Mesenchymal stem cell (in vitro differentiated cells and primary cell): ENCODE data around the gene NUAK1.
A peak's percentile ranks its signal among the peaks of the same experiment; 100 is the strongest.

ENCODE experiments used
- DNase-seq: peaks from one replicate; pipeline ENCODE4 v3.0.0-alpha.2; 2013
- H2AFZ ChIP-seq: one replicate; pipeline ENCODE4 v1.6.1; 2013; ENCODE audit warnings: low read depth, mild to moderate bottlenecking, control low read depth, inconsistent platforms, low read length, moderate library complexity
- H2AK5ac ChIP-seq: 2 replicates; pipeline ENCODE4 v1.6.1; 2013; ENCODE audit warnings: low read length, moderate library complexity, mild to moderate bottlenecking, inconsistent platforms; ENCODE audit not compliant: severe bottlenecking
- H2BK120ac ChIP-seq: one replicate; pipeline ENCODE4 v1.6.1; 2013; ENCODE audit warnings: low read depth, mild to moderate bottlenecking, inconsistent platforms, low read length, moderate library complexity
- H2BK12ac ChIP-seq, 2 experiments: one replicate each; pipeline ENCODE4 v1.6.1; 2013; ENCODE audit warnings: inconsistent platforms in 2 of 2, low read length in 2 of 2, mild to moderate bottlenecking in 2 of 2, moderate library complexity in 2 of 2, control low read depth in 1 of 2
- H2BK15ac ChIP-seq: one replicate; pipeline ENCODE4 v1.6.1; 2013; ENCODE audit warnings: mild to moderate bottlenecking, low read depth, inconsistent platforms; ENCODE audit not compliant: poor library complexity, severe bottlenecking
- H2BK5ac ChIP-seq: 2 replicates; pipeline ENCODE4 v1.6.1; 2013; ENCODE audit warnings: low read depth, mild to moderate bottlenecking, low read length, control low read depth, inconsistent platforms; ENCODE audit not compliant: poor library complexity, severe bottlenecking
- H3K14ac ChIP-seq, 2 experiments: one replicate each; pipeline ENCODE4 v1.6.1; 2013; ENCODE audit warnings: inconsistent platforms in 2 of 2, low read length in 2 of 2, control low read depth in 1 of 2, mild to moderate bottlenecking in 1 of 2, moderate library complexity in 1 of 2
- H3K18ac ChIP-seq, 2 experiments: one replicate each; pipeline ENCODE4 v1.6.1; 2013; ENCODE audit warnings: inconsistent platforms in 2 of 2, low read length in 2 of 2, control low read depth in 1 of 2, low read depth in 1 of 2, mild to moderate bottlenecking in 1 of 2
- H3K23ac ChIP-seq, 2 experiments: one replicate each; pipeline ENCODE4 v1.6.1; 2013; ENCODE audit warnings: inconsistent platforms in 2 of 2, low read length in 2 of 2, mild to moderate bottlenecking in 2 of 2, moderate library complexity in 2 of 2, control low read depth in 1 of 2
- H3K27ac ChIP-seq: 2 replicates; pipeline ENCODE4 v1.5.1; 2013; ENCODE audit warnings: mild to moderate bottlenecking, moderate library complexity, low read length, control low read depth, inconsistent platforms; ENCODE audit not compliant: poor library complexity, severe bottlenecking
- H3K27me3 ChIP-seq, 2 experiments: 2 replicates each; pipeline versions ENCODE4 v1.6.1 to v1.7.0; 2013; ENCODE audit warnings: low read length in 2 of 2, mild to moderate bottlenecking in 2 of 2, moderate library complexity in 2 of 2, control low read depth in 1 of 2, inconsistent platforms in 1 of 2; ENCODE audit not compliant: control insufficient read depth in 1 of 2, insufficient read depth in 1 of 2
- H3K36me3 ChIP-seq, 2 experiments: 2 replicates each; pipeline versions ENCODE4 v1.6.1 to v1.7.0; 2013; ENCODE audit warnings: low read length in 2 of 2, control low read depth in 1 of 2, inconsistent platforms in 1 of 2, low read depth in 1 of 2, mild to moderate bottlenecking in 1 of 2; ENCODE audit not compliant: insufficient read depth in 2 of 2, control insufficient read depth in 1 of 2
- H3K4ac ChIP-seq, 2 experiments: one replicate each; pipeline ENCODE4 v1.6.1; 2013; ENCODE audit warnings: inconsistent platforms in 2 of 2, low read length in 2 of 2, mild to moderate bottlenecking in 2 of 2, moderate library complexity in 2 of 2, control low read depth in 1 of 2, low read depth in 1 of 2
- H3K4me1 ChIP-seq: 2 replicates; pipeline ENCODE4 v1.6.1; 2013; ENCODE audit warnings: low read depth, low read length, control low read depth; ENCODE audit not compliant: control insufficient read depth, insufficient read depth
- H3K4me2 ChIP-seq: 2 replicates; pipeline ENCODE4 v1.6.1; 2013; ENCODE audit warnings: low read length, mild to moderate bottlenecking, inconsistent platforms; ENCODE audit not compliant: poor library complexity, severe bottlenecking
- H3K4me3 ChIP-seq, 2 experiments: 2 replicates each; pipeline versions ENCODE4 v1.5.1 to v1.7.0; 2013; ENCODE audit warnings: low read length in 2 of 2, mild to moderate bottlenecking in 2 of 2, control low read depth in 1 of 2, low read depth in 1 of 2; ENCODE audit not compliant: insufficient read depth in 1 of 2
- H3K79me1 ChIP-seq: replicated peaks from 2 replicates; pipeline ENCODE4 v1.6.1; 2013; ENCODE audit warnings: mild to moderate bottlenecking, control low read depth, low read length, inconsistent platforms; ENCODE audit not compliant: poor library complexity, severe bottlenecking
- H3K9ac ChIP-seq: 2 replicates; pipeline ENCODE4 v1.7.0; 2013; ENCODE audit warnings: mild to moderate bottlenecking, low read length, moderate library complexity
- H3K9me3 ChIP-seq: 2 replicates; pipeline ENCODE4 v1.7.0; 2013; ENCODE audit warnings: mild to moderate bottlenecking, low read length; ENCODE audit not compliant: control insufficient read depth
- H4K8ac ChIP-seq: one replicate; pipeline ENCODE4 v1.6.1; 2013; ENCODE audit warnings: inconsistent platforms, mild to moderate bottlenecking, low read length, moderate library complexity
- H4K91ac ChIP-seq: one replicate; pipeline ENCODE4 v1.6.1; 2013; ENCODE audit warnings: mild to moderate bottlenecking, low read length, inconsistent platforms
- WGBS: methylation state at CpG from one replicate; pipeline ENCODE4 v1.1.7; 2013; ENCODE audit warnings: mixed read lengths; 5-methylcytosine and 5-hydroxymethylcytosine counted together

NUAK1 gene

DNA sequence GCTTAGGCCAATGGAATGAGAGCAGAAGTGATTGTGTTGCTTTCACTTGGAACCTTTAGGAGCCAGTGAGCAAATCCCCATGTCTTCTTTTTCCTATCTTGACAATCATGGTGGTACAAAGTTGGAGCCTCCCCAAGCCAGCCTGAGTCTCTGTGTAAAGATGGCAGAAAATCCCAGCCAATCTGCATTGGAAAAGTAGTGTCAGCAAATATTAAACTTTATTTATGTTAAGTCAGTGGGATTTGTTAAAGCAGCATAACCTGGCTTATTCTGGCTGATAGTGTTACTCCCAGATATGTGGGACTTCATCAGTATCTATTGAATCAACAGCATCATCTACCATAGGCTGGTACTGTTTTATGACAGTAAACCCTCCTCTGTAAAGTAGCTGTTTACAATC, 2.2 kb upstream of the NUAK1 start:
- H3K79me1 ChIP-seq = peaks cover 12% of the 10 kb centered on the region

DNA sequence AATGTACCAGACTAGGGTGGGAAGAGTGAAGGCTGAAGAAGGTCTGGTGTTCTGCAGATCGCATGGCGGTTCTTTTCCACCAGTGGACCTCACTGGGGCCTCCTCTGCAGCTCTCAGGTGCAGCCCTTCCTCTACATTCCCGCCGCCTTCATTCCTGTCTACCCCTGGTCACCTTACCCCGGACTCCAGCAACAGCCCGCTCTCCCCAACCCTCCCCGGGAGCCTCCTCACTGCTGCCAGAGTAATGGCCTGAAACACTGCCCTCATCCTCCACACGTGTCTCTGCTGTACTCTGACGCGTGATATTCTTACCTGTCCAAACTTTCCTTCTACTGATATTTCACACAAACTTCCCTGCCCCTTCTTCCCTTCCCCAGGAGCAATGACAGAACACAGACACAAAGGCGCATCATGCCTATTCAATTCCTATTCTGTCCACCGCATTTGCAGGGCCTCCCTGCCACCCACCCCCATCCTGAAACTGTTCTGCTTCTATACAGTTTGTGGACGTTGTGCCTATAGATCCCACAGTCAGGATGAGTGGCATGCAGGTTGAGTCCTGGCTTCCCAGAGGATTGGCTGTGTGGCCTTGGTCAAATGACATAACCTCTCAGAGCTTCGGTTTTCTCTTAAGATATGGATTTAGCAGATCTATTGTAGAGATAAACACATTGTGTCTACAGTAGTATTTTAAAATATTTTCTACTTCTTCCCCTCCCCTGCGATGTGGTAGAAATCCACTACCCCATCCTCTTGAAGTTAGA, 1.7 kb upstream of the NUAK1 start:
- H4K8ac ChIP-seq = no peak overlapping the region
- H3K14ac ChIP-seq = peak overlapping the region in 1 of 2 experiments; percentile 72
- no peak overlapping the region for H2BK5ac ChIP-seq
- peak overlapping the region; percentile 49 for H2BK12ac ChIP-seq
- no peaks in the 10 kb centered on the region for H3K9me3 ChIP-seq
- peak overlapping the region; percentile 76 for H2AK5ac ChIP-seq
- H3K4me2 ChIP-seq = peak overlapping the region; percentile 86
- peak overlapping the region; percentile 83 to 87 for H3K4me3 ChIP-seq
- H3K36me3 ChIP-seq = no peaks in the 10 kb centered on the region
- no peaks in the 10 kb centered on the region for H3K27me3 ChIP-seq
- peaks cover 10% of the 10 kb centered on the region for H3K79me1 ChIP-seq
- no peak overlapping the region for H2BK15ac ChIP-seq
- H3K18ac ChIP-seq = peak overlapping the region; percentile 75 to 97
- no peak for DNase-seq
- peak overlapping the region; percentile 80 for H3K27ac ChIP-seq
- peak overlapping the region; percentile 30 for H4K91ac ChIP-seq
- no peak overlapping the region for H2BK120ac ChIP-seq
- H3K23ac ChIP-seq = no peak overlapping the region
- 30% methylated on average over 14 of the region's 15 CpGs for WGBS
- H3K4ac ChIP-seq = peak overlapping the region; percentile 37 to 65
- H2AFZ ChIP-seq = no peak overlapping the region
- H3K4me1 ChIP-seq = peaks cover 9% of the 10 kb centered on the region
- H3K9ac ChIP-seq = peak overlapping the region; percentile 93

More for the DNA sequence above, 2.2 kb upstream of the NUAK1 start:
- no peak overlapping the region for H2AFZ ChIP-seq
- no peak overlapping the region for H2BK12ac ChIP-seq
- no peak overlapping the region for H3K9ac ChIP-seq
- H3K9me3 ChIP-seq = no peaks in the 10 kb centered on the region
- peaks cover 11% of the 10 kb centered on the region for H3K4me1 ChIP-seq
- no peak overlapping the region for H4K91ac ChIP-seq
- H3K27ac ChIP-seq = no peak overlapping the region
- H3K18ac ChIP-seq = no peak overlapping the region
- H3K14ac ChIP-seq = no peak overlapping the region
- no peak overlapping the region for H3K4me2 ChIP-seq
- H3K4ac ChIP-seq = no peak overlapping the region
- H3K36me3 ChIP-seq = no peaks in the 10 kb centered on the region
- no peak overlapping the region for H2BK120ac ChIP-seq
- no peak for DNase-seq
- H3K4me3 ChIP-seq = peak overlapping the region in 1 of 2 experiments; percentile 83
- no peaks in the 10 kb centered on the region for H3K27me3 ChIP-seq
- H3K23ac ChIP-seq = no peak overlapping the region
- peak overlapping the region; percentile 76 for H2AK5ac ChIP-seq
- no peak overlapping the region for H2BK15ac ChIP-seq
- H4K8ac ChIP-seq = no peak overlapping the region
- no peak overlapping the region for H2BK5ac ChIP-seq

DNA sequence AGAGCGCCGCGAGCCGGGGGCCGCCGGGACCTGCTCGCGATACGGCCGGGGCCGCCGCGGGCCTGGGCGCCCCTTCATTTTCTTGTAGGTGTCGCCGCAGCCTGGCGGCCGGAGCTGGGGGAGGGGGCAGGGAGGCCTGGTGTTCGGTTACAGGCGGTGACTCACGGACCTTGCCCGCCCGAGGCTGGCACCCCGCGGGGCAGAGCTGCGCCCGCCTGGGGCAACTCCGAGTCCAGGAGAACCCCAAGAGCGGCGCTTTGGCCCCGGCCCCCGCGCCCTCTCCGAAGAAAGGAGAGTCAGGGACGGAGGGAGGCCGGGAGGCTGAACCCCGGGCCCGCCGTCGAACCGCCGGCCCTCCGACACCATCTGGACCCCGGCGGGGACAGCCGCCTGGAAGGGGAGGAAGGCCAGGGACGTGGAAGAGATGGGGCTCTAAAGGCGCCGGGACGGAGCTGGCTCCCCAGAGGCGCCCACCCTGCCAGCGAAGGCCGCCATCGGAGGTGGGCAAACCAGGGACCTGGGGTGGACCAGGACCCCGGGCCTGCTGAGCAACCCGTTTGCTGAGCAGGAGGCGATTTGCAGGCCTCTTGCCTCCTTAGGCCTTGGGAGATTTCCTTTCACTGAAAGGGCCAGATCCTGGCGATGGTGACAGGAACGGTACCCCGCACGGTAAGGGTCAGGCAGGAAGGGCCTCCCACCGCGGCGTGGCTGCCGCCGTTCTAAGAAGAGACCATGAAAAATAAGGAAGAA, 843 bp upstream of the NUAK1 start:
- Histone ChIP-seq H3K14ac (peak overlapping the region; percentile 56 to 65), H3K79me1 (peaks cover 10% of the 10 kb centered on the region), H2BK120ac (peak overlapping the region; percentile 96), H3K27ac (peak overlapping the region; percentile 80), H2AFZ (peak overlapping the region; percentile 6), H4K8ac (peak overlapping the region; percentile 98), H4K91ac (peak overlapping the region; percentile 97), H3K23ac (peak overlapping the region in 1 of 2 experiments; percentile 74), H2BK5ac (peak overlapping the region; percentile 99), H3K18ac (peak overlapping the region; percentile 97 to 98), H3K4me3 (peak overlapping the region; percentile 83 to 87), H2BK12ac (peak overlapping the region; percentile 49 to 91), H3K9ac (peak overlapping the region; percentile 93), H3K36me3 (no peaks in the 10 kb centered on the region), H3K27me3 (no peaks in the 10 kb centered on the region), H3K4me2 (peak overlapping the region; percentile 86), H3K4me1 (peaks cover 9% of the 10 kb centered on the region), H3K9me3 (no peaks in the 10 kb centered on the region), H3K4ac (peak overlapping the region; percentile 95 to 98), H2AK5ac (peak overlapping the region; percentile 49), H2BK15ac (peak overlapping the region; percentile 99)
- peak; percentile 82 for DNase-seq
- under 1% methylated on average over 62 of the region's 66 CpGs for WGBS

DNA sequence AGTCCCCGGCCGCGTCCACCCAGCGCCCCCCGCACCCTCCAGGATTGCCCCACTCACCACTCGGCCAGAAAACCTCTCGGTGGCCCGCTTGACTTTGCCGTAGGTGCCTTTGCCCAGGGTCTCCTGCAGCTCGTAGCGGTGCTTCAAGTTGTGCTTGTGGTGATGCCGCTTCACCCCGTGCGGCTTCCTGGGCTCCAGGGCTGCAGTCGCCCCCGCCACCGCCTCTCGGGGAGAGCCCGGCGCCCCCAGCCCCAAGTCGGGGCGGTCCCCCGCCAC, 459 bp downstream of the NUAK1 start:
- H3K14ac ChIP-seq = peak overlapping the region; percentile 50 to 86
- H4K8ac ChIP-seq = peak overlapping the region; percentile 98
- H3K79me1 ChIP-seq = peaks cover 12% of the 10 kb centered on the region
- H3K4me2 ChIP-seq = peak overlapping the region; percentile 75
- H2AFZ ChIP-seq = peak overlapping the region; percentile 77
- no peaks in the 10 kb centered on the region for H3K9me3 ChIP-seq
- H3K36me3 ChIP-seq = peaks cover 0 to 4% of the 10 kb centered on the region in 2 experiments
- peak overlapping the region; percentile 55 for H3K27ac ChIP-seq
- H2BK12ac ChIP-seq = peak overlapping the region; percentile 12 to 65
- H3K9ac ChIP-seq = peak overlapping the region; percentile 93
- peak overlapping the region; percentile 97 for H4K91ac ChIP-seq
- under 1% methylated on average over 23 of the region's 23 CpGs for WGBS
- H3K4me3 ChIP-seq = peak overlapping the region; percentile 83 to 87
- peak; percentile 41 for DNase-seq
- H3K23ac ChIP-seq = peak overlapping the region; percentile 97 to 99
- peak overlapping the region; percentile 86 to 98 for H3K4ac ChIP-seq
- no peaks in the 10 kb centered on the region for H3K27me3 ChIP-seq
- H2BK5ac ChIP-seq = peak overlapping the region; percentile 84
- H3K18ac ChIP-seq = peak overlapping the region; percentile 97
- H2BK15ac ChIP-seq = peak overlapping the region; percentile 99
- H2BK120ac ChIP-seq = peak overlapping the region; percentile 96
- H2AK5ac ChIP-seq = no peak overlapping the region
- peaks cover 16% of the 10 kb centered on the region for H3K4me1 ChIP-seq
